Upper lobe of right lung (tissue), 1 donor: ENCODE measurements around the gene PHF14. TPM values are rescaled to one million over a fixed set of nuclear protein-coding genes. Genes with fewer than 3 reads are reported as not detected.

Experiments
- ATAC-seq: fragments of 200-7000 bp; cut with Tn5 transposase; one replicate; pipeline ENCODE4 v1.9.1; 2020; ENCODE audit warnings: mild to moderate bottlenecking, moderate library complexity
- DNase-seq: peaks from one replicate; pipeline ENCODE4 v3.0.0-alpha.2; 2020
- H3K27ac ChIP-seq: fragments of 200-600 bp; one replicate; pipeline ENCODE4 v1.8.0; 2022
- H3K27me3 ChIP-seq: fragments of 200-600 bp; one replicate; pipeline ENCODE4 v1.8.0; 2022; ENCODE audit warnings: mild to moderate bottlenecking
- H3K36me3 ChIP-seq: fragments of 200-600 bp; one replicate; pipeline ENCODE4 v1.8.0; 2022
- H3K4me1 ChIP-seq: fragments of 200-600 bp; one replicate; pipeline ENCODE4 v1.8.0; 2022
- H3K4me3 ChIP-seq: fragments of 200-600 bp; one replicate; pipeline ENCODE4 v1.8.0; 2022; ENCODE audit warnings: mild to moderate bottlenecking
- H3K9me3 ChIP-seq: fragments of 200-600 bp; one replicate; pipeline ENCODE4 v1.8.0; 2022
- CTCF ChIP-seq: fragments of 200-600 bp; IDR thresholded peaks from one replicate; pipeline ENCODE4 v1.8.0; 2022; ENCODE audit warnings: antibody characterized with exemption
- intact Hi-C: fragments of 100-400 bp; cut with DNase I; formaldehyde crosslinking; loops from one replicate; pipeline ENCODE4 v1.11.0; 2022
- total RNA-seq: library from RNA; stranded (reverse); fragmentation: NEBNext Ultra II Directional; extraction: Animal tissue kit (Norgen Biotek cat#: 25700); gene quantifications from one replicate; pipeline ENCODE4 v1.2.1, GENCODE V29; 2021
- donor health status: DM: no; HTN: yes; CAD: no; lungs with severe emphysema.

Gene PHF14
- total RNA-seq, 1 donor from 2014 or later: 30.4 TPM

GRCh38 chr7:11109659-11110058 lies 136.0 kb downstream of the PHF14 start:
- no peak for TF ChIP-seq CTCF

GRCh38 chr7:11120068-11120664 lies 146.5 kb downstream of the PHF14 start:
- no peaks in the 10 kb centered on the region for H3K9me3 ChIP-seq
- no peaks in the 10 kb centered on the region for H3K36me3 ChIP-seq
- H3K27me3 ChIP-seq: no peaks in the 10 kb centered on the region
- no peak overlapping the region for H3K27ac ChIP-seq
- DNase-seq: no peak
- ATAC-seq: no peak
- intact Hi-C loops: no loop called here
- H3K4me3 ChIP-seq: no peak overlapping the region
- TF ChIP-seq CTCF: no peak
- H3K4me1 ChIP-seq: no peaks in the 10 kb centered on the region

More at GRCh38 chr7:11109659-11110058, 136.0 kb downstream of the PHF14 start:
- peaks cover 5% of the 10 kb centered on the region for H3K36me3 ChIP-seq
- no peak overlapping the region for H3K27ac ChIP-seq
- ATAC-seq (no peak), DNase-seq (no peak)
- no peaks in the 10 kb centered on the region for H3K4me1 ChIP-seq
- H3K9me3 ChIP-seq: no peaks in the 10 kb centered on the region
- H3K27me3 ChIP-seq: no peaks in the 10 kb centered on the region
- intact Hi-C loops: no loop called here
- H3K4me3 ChIP-seq: no peak overlapping the region

GRCh38 chr7:11120675-11121220 lies 147.1 kb downstream of the PHF14 start:
- Histone ChIP-seq H3K36me3 (no peaks in the 10 kb centered on the region), H3K27me3 (no peaks in the 10 kb centered on the region), H3K4me1 (no peaks in the 10 kb centered on the region), H3K27ac (no peak overlapping the region), H3K4me3 (no peak overlapping the region), H3K9me3 (no peaks in the 10 kb centered on the region)
- DNase-seq (no peak), ATAC-seq (no peak)
- TF ChIP-seq CTCF: no peak
- intact Hi-C loops: no loop called here

GRCh38 chr7:11124856-11125559 lies 151.3 kb downstream of the PHF14 start:
- Histone ChIP-seq H3K36me3 (no peaks in the 10 kb centered on the region), H3K9me3 (no peaks in the 10 kb centered on the region), H3K27me3 (no peaks in the 10 kb centered on the region), H3K27ac (no peak overlapping the region), H3K4me1 (no peaks in the 10 kb centered on the region), H3K4me3 (no peak overlapping the region)
- no peak for TF ChIP-seq CTCF
- DNase-seq (no peak), ATAC-seq (no peak)
- intact Hi-C loops: no loop called here

- Histone ChIP-seq H3K27ac (no peak overlapping the region), H3K36me3 (no peaks in the 10 kb centered on the region), H3K4me1 (no peaks in the 10 kb centered on the region), H3K4me3 (no peak overlapping the region), H3K27me3 (no peaks in the 10 kb centered on the region), H3K9me3 (no peaks in the 10 kb centered on the region)
- intact Hi-C loops: no loop called here
- no peak for TF ChIP-seq CTCF
- no peak for ATAC-seq
- DNase-seq: no peak
Measured at GRCh38 chr7:11127114-11127785, 153.6 kb downstream of the PHF14 start.
